ENCODE data around the gene TDRD3.

Gene TDRD3

GRCh38 chr13:60379837-60380565 is 17.0 kb upstream of the TDRD3 start:
- in situ Hi-C loops (cut with MboI; ENCODE audit: low sequenced_read_pairs, unreplicated experiment) = no loop called here
- no peak for DNase-seq (ENCODE audit: low spot score)
- TF ChIP-seq CTCF (IDR thresholded peaks at IDR 0.05; ENCODE audit: borderline replicate concordance, control extremely low read depth, extremely low read depth, insufficient read depth, missing control alignments) = no peak

- no peak for TF ChIP-seq CTCF (IDR thresholded peaks at IDR 0.05; ENCODE audit: borderline replicate concordance, control extremely low read depth, extremely low read depth, insufficient read depth, missing control alignments)
- no peak for DNase-seq (ENCODE audit: low spot score)
- in situ Hi-C loops (cut with MboI; ENCODE audit: low sequenced_read_pairs, unreplicated experiment) = no loop called here
Observed at GRCh38 chr13:60384911-60385310, 12.1 kb upstream of the TDRD3 start.

GRCh38 chr13:60386250-60386649 is 10.8 kb upstream of the TDRD3 start:
- in situ Hi-C loops (cut with MboI; ENCODE audit: low sequenced_read_pairs, unreplicated experiment) = no loop called here
- DNase-seq (ENCODE audit: low spot score) = no peak
- no peak for TF ChIP-seq CTCF (IDR thresholded peaks at IDR 0.05; ENCODE audit: borderline replicate concordance, control extremely low read depth, extremely low read depth, insufficient read depth, missing control alignments)

- TF ChIP-seq CTCF (IDR thresholded peaks at IDR 0.05; ENCODE audit: borderline replicate concordance, control extremely low read depth, extremely low read depth, insufficient read depth, missing control alignments) = no peak
- no peak for DNase-seq (ENCODE audit: low spot score)
- in situ Hi-C loops (cut with MboI; ENCODE audit: low sequenced_read_pairs, unreplicated experiment) = no loop called here
Observed at GRCh38 chr13:60392131-60392530, 4.9 kb upstream of the TDRD3 start.

- in situ Hi-C loops (cut with MboI; ENCODE audit: low sequenced_read_pairs, unreplicated experiment) = no loop called here
- no peak for TF ChIP-seq CTCF (IDR thresholded peaks at IDR 0.05; ENCODE audit: borderline replicate concordance, control extremely low read depth, extremely low read depth, insufficient read depth, missing control alignments)
Observed at GRCh38 chr13:60395971-60396782, 843 bp upstream of the TDRD3 start.

GRCh38 chr13:60397704-60398378 is 821 bp downstream of the TDRD3 start:
- no peak for TF ChIP-seq CTCF (IDR thresholded peaks at IDR 0.05; ENCODE audit: borderline replicate concordance, control extremely low read depth, extremely low read depth, insufficient read depth, missing control alignments)
- in situ Hi-C loops (cut with MboI; ENCODE audit: low sequenced_read_pairs, unreplicated experiment) = no loop called here
- peak; percentile 63 for DNase-seq (ENCODE audit: low spot score)

More at GRCh38 chr13:60395971-60396782, 843 bp upstream of the TDRD3 start:
- peak; percentile 92 for DNase-seq (ENCODE audit: low spot score)
